Right kidney (tissue), 1 donor: ENCODE results near the gene PXDN.

ENCODE experiments used
- DNase-seq: peaks from one replicate; pipeline ENCODE4 v3.0.0-alpha.2; 2016

PXDN gene

DNA sequence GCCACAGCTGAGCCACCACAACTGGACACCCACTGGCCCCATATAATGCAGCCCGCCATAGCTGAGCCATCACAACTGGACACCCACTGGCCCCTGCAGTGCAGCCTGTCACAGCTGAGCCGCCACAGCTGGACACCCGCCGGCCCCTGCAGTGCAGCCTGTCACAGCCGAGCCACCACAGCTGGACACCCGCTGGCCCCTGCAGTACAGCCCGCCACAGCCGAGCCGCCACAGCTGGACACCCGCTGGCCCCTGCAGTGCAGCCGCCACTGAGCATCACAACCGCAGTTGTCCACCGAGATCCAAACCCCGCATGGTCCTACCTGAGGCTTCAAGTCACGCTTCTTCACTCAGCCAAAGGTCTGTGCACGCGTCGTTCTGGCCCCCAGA lies 134.2 kb downstream of the PXDN start:
- no peak for DNase-seq

- no peak for DNase-seq
These were observed 134.7 kb downstream of the PXDN start for GRCh38 chr2:1609485-1610095.

DNA sequence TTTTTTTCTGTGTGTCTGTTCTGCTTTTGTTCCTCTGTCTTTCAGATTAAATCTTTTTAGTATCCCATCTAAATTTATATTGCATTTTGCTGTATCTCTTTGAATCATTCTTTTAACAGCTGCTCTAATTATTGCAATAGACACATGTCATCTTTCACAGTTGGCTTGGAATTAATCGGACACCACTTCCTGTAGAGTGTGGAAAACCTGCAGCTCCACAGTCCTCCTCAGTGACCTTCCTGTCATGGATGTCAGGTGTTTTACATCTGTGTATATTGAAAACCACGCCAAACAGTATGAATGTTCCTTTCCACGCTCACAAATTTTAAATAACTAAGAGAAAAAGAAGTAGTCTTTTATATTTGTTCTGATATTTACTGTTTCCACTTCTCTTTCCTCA lies 135.3 kb downstream of the PXDN start:
- no peak for DNase-seq

DNA sequence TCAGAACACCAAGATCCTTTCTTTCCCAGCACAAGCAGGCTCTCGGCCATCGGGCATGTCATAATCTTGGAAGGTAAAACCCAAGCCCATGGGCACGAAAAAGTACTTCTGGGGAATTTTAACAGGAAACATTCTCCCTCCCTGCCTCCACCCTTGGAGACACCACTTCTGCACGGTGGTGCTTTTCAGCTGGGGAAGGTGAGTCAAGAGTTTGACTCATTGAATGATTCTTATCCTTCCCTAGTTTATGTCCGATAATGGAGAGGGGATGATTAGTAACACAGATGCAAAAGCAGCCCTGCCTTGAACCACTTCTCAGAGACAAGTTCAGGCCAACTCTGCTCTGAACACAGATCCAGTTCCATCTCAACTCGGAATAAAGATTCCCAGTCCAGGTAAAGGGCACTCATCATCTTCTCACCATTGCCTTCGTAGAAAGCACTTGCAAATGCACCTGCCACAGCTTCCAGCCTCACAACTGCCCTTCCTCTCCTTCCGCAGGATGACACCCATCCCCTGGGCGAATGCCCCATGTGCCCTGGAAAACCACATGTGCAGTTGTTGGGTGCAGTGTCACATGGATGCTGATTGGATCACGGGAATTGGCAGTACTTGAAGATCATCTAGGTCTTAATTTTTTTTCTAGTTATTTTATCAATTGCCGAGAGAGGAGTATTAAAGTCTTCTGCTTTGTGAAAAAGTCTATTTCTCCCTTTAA lies 136.2 kb downstream of the PXDN start:
- DNase-seq: no peak

GRCh38 chr2:1607236-1607920 lies 136.9 kb downstream of the PXDN start:
- DNase-seq: no peak

DNA sequence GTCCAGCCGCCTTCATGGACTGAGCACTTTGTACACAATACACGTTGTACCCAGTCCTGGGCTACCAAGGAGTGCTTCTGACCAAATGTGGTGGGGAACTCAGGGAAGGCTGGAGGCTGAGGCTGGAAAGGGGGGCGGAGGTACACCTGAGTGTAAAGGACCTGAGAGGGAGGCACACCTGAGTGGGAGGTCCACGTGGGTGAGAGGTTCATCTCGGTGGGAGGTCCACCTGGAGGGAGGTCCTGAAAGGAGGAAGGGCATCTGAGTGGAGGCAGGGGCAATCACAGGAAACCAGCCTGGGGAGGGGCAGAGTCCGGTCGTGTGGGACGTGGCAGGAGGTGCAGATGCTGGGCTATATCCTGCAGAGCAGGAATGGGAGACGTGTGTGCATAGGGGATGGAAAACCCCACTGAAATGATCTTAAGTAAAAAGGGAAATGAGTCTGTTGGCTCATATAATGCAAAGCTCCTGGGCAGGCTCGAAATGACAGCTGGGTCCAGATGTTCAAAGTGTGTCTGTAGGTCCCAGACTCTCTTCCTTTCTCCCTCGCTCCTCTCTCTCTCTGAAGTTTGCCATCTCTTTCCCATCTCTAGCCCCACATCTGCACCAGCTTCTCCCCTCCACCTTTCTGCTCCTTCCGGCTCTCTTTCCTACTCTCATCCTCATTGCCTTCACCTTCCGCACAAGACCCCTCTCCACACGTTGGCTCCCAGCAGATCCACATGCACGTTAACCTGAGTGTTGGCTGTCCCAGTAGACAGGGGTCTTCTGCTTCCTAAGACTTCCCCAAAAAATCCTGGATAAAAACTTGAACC lies 137.7 kb downstream of the PXDN start:
- no peak for DNase-seq

- no peak for DNase-seq
These were observed 138.3 kb downstream of the PXDN start for GRCh38 chr2:1606046-1606400.

GRCh38 chr2:1605102-1606045 lies 138.9 kb downstream of the PXDN start:
- DNase-seq: no peak

DNA sequence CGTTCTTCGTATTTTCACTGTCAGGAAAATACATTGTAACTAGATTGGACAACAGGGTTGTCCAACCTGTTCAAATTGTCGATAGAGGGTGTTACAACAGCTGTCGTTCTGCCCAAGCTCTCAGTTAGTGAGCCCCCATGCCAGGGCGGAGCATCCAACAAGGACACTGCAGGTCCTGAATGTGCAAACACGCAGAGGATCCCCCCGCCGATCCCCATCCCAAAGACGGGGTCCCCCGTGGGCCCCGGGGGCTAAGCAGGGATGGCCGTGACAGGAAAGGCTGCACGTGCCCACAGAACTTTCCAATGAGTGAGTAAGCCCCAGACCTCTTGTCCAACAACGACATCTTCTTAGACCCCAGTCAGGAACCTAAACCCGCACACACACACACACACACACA lies 140.8 kb downstream of the PXDN start:
- DNase-seq: no peak

GRCh38 chr2:1603059-1603458 lies 141.3 kb downstream of the PXDN start:
- no peak for DNase-seq

DNA sequence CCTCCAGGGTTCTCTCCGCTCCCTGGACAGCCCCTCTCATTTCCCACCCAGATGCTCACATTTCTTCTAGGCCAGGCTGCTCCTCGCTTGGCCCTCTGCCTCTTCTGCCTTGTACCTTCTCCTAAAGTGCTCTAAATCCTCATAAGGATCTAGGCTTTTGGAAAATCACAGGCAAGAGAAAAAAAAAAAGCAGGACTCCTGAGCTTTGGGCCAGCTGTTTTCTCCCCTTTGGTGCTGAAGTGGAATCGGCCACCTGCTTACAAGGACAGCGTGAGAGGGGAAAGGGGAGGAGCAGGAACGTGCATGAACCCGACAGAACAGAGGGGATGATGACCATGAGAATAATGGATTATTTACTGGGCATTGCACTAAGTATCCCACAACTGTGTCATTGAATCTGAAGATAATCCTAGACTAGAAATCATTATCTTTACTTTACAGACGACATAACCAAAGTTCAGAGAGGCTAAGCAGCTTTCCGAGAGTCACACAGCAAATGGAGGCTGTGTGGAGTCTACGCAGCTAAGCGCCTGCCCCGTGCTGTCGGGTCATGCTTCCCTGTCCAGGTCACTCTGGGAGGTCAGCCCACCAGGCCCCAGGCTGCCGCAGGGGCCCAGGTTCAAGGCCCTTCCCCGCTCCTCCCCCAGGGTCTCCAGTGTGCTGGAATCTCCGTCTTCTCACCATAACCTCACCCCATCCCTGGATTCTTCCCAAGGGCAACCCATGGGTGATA lies 141.9 kb downstream of the PXDN start:
- DNase-seq: no peak

GRCh38 chr2:1601471-1602277 lies 142.6 kb downstream of the PXDN start:
- DNase-seq: no peak

- no peak for DNase-seq
These were observed 143.3 kb downstream of the PXDN start for GRCh38 chr2:1601067-1601412.

DNA sequence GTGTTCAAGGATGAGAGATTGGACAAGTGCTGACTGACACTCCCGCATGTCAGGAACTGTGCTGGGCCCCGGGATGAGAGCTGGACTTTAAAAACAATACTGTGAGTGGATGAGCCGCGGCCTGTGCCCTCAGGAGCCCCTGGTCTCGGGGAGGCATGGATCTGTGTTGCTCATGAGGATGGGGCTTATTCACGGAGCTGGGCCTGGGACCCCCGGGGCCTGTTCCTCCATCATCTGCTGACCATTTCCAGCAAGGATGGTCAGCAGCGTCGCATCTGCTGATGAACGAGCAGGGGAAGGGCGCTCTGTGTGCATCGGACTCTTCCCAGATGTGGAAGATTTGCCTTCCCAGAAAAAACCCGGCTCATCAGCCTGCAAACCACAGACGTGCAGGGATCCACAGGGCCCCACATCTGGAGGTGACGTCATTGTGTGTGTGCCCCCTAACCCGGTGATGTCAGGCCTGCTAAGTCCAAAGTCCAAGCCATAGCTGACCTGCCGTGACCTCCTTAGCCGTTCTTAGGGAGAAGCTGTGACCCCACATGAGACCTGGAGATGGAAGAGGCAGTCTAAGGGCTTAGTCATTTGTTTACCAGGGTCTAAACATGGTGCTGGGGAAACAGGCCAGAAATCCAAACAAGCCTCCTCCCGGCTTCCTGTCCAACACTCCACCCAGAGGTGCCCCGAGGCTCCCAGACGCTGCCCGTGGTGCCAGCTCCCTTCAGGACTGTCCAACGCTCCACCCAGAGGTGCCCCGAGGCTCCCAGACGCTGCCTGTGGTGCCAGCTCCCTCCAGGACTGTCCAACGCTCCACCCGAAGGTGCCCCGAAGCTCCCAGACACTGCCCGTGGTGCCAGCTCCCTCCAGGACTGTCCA lies 143.9 kb downstream of the PXDN start:
- DNase-seq: no peak

GRCh38 chr2:1599301-1600085 lies 144.8 kb downstream of the PXDN start:
- DNase-seq: no peak

- no peak for DNase-seq
These were observed 145.5 kb downstream of the PXDN start for GRCh38 chr2:1598800-1599199.

- no peak for DNase-seq
These were observed 146.1 kb downstream of the PXDN start for GRCh38 chr2:1598041-1598710.

GRCh38 chr2:1595274-1595673 lies 149.0 kb downstream of the PXDN start:
- no peak for DNase-seq
